T-cell (primary cell): ENCODE data around the gene GRAMD1A. TPM values are rescaled to one million over a fixed set of nuclear protein-coding genes. Genes with fewer than 3 reads are reported as not detected.
"Not testable (repeated sequence)": the region's sequence is repeated elsewhere in the genome, so short reads cannot be mapped to it uniquely, and the experiment has no call there.

ENCODE experiments used
- ATAC-seq, 4 experiments: fragments of 200-7000 bp in 3 of 4; fragments of 150-1000 bp in 1 of 4; cut with Tn5 transposase; replicated peaks in 1 of 4; 1 replicate in 3 of 4; 2 replicates in 1 of 4; pipeline ENCODE4 v1.10.0; 2021; ENCODE audit warnings: moderate library complexity in 3 of 4, mild to moderate bottlenecking in 2 of 4, moderate number of reproducible peaks in 1 of 4
- CTCF ChIA-PET, 2 donors: fragments of 300-600 bp; sonication (Branson Sonifier 250); formaldehyde crosslinking; loops; one replicate each; lab custom pipeline; 2022; ENCODE audit warnings: antibody characterized with exemption in 2 of 2; lab: Charles Lee
- POLR2A ChIA-PET, 2 donors: fragments of 300-600 bp; sonication (Branson Sonifier 250); formaldehyde crosslinking; loops; one replicate each; lab custom pipeline; 2022; ENCODE audit warnings: antibody characterized with exemption in 2 of 2; lab: Charles Lee
- DNase-seq, 35 experiments: peaks; one replicate each; pipeline versions ENCODE4 v3.0.0 to v3.0.0-alpha.2; 2013 to 2023
- H3K27ac ChIP-seq: one replicate; pipeline ENCODE4 v1.5.1; 2013; ENCODE audit warnings: low read length
- H3K27me3 ChIP-seq, 2 experiments: replicated peaks in 1 of 2; 1 replicate in 1 of 2; 2 replicates in 1 of 2; pipeline versions ENCODE4 v1.6.1 to v1.7.0; 2013; ENCODE audit warnings: low read length in 1 of 2, mixed read lengths in 1 of 2; ENCODE audit not compliant: control insufficient read depth in 2 of 2, insufficient read depth in 2 of 2; ENCODE audit errors: extremely low read depth in 1 of 2
- H3K36me3 ChIP-seq, 2 donors: 1 replicate in 1 of 2; 2 replicates in 1 of 2; pipeline versions ENCODE4 v1.6.1 to v1.7.0; 2013; ENCODE audit warnings: low read length in 1 of 2; ENCODE audit not compliant: control insufficient read depth in 2 of 2, insufficient read depth in 1 of 2; ENCODE audit errors: extremely low read depth in 1 of 2
- H3K4me1 ChIP-seq, 2 experiments: 1 replicate in 1 of 2; 2 replicates in 1 of 2; pipeline versions ENCODE4 v1.6.1 to v1.7.0; 2013; ENCODE audit warnings: low read length in 2 of 2, mixed read lengths in 1 of 2; ENCODE audit not compliant: insufficient read depth in 2 of 2, control insufficient read depth in 1 of 2; ENCODE audit errors: extremely low read depth in 1 of 2
- H3K4me3 ChIP-seq, 2 donors: 1 replicate in 1 of 2; 2 replicates in 1 of 2; pipeline versions ENCODE4 v1.5.1 to v1.7.0; 2013; ENCODE audit warnings: mild to moderate bottlenecking in 2 of 2, low read length in 1 of 2, moderate library complexity in 1 of 2; ENCODE audit not compliant: control insufficient read depth in 1 of 2; ENCODE audit errors: extremely low read depth in 1 of 2
- H3K9me3 ChIP-seq: 2 replicates; pipeline ENCODE4 v1.7.0; 2013
- H3K27ac Mint-ChIP-seq, 2 donors: one replicate each; pipeline ENCODE4 v1.8.0; 2020 to 2021; ENCODE audit warnings: mild to moderate bottlenecking in 2 of 2, mixed read lengths in 2 of 2
- H3K27me3 Mint-ChIP-seq, 2 donors: one replicate each; pipeline ENCODE4 v1.8.0; 2021 to 2022; ENCODE audit warnings: mixed read lengths in 2 of 2
- H3K36me3 Mint-ChIP-seq: one replicate; pipeline ENCODE4 v1.8.0; 2021; ENCODE audit warnings: mixed read lengths
- H3K4me1 Mint-ChIP-seq, 3 donors: one replicate each; pipeline ENCODE4 v1.8.0; 2020 to 2022; ENCODE audit warnings: mixed read lengths in 3 of 3, mild to moderate bottlenecking in 1 of 3
- H3K4me3 Mint-ChIP-seq, 3 donors: one replicate each; pipeline ENCODE4 v1.8.0; 2020 to 2022; ENCODE audit warnings: mild to moderate bottlenecking in 3 of 3, mixed read lengths in 3 of 3, moderate library complexity in 3 of 3
- H3K9me3 Mint-ChIP-seq, 3 donors: one replicate each; pipeline ENCODE4 v1.8.0; 2020 to 2022; ENCODE audit warnings: mixed read lengths in 3 of 3
- WGBS: methylation state at CpG from one replicate; pipeline ENCODE4 v1.1.5; 2013; ENCODE audit warnings: missing lambda C conversion rate; ENCODE audit not compliant: insufficient coverage; 5-methylcytosine and 5-hydroxymethylcytosine counted together
- total RNA-seq, 35 experiments: library from RNA in 6 of 35; stranded (reverse) in 6 of 35; fragments of 120-200 nt in 1 of 35; gene quantifications; one replicate each; pipeline versions ENCODE4 v1.2.1 to v1.2.4 and lab custom pipeline; 2013 to 2026

Gene GRAMD1A
- total RNA-seq, 5 donors from 2014 or later (not counting 1 experiment from before 2014, with no cell fraction given) = 189 to 318 (median 227) TPM

- Mint-ChIP-seq H3K4me3 (peak overlapping the region; percentile 67 to 85 (median 76)), H3K27ac (peak overlapping the region; percentile 94 to 100), H3K9me3 (no peaks in the 10 kb centered on the region), H3K4me1 (peaks cover 71 to 77% (median 74%) of the 10 kb centered on the region in 3 donors), H3K27me3 (no peaks in the 10 kb centered on the region), H3K36me3 (peaks cover 52% of the 10 kb centered on the region)
- ChIA-PET CTCF (interaction anchor here (0.5 to 1.6 kb wide), 14 partner anchors 8 to 1159 kb away, joined by 3 to 15 read pairs (median 4); no protein-coding TSS in a partner anchor), POLR2A (interaction anchor here (0.5 to 1.0 kb wide), 4 partner anchors 13 to 338 kb away, joined by 3 read pairs; partner anchors contain the start of gene GRAMD1A (in 1 of the 2))
- Histone ChIP-seq H3K4me1 (peaks cover 25 to 81% of the 10 kb centered on the region in 2 experiments), H3K9me3 (no peaks in the 10 kb centered on the region), H3K36me3 (peaks cover 21 to 70% of the 10 kb centered on the region in 2 donors), H3K4me3 (peak overlapping the region; percentile 41 to 42), H3K27me3 (no peaks in the 10 kb centered on the region), H3K27ac (peak overlapping the region; percentile 82)
- peak; percentile 49 to 91 (median 75) for DNase-seq
- peak; percentile 80 to 87 (median 82) for ATAC-seq
- 28% methylated on average over 12 of the region's 23 CpGs for WGBS
Observed at GRCh38 chr19:35013820-35014754, 14.0 kb downstream of the GRAMD1A start.

- not testable (repeated sequence) for H3K27me3 ChIP-seq, ATAC-seq, H3K9me3 Mint-ChIP-seq, H3K9me3 ChIP-seq, H3K27me3 Mint-ChIP-seq, DNase-seq, H3K4me3 ChIP-seq
- Histone ChIP-seq H3K36me3 (peaks cover 21 to 70% of the 10 kb centered on the region in 2 donors), H3K27ac (peak overlapping the region; percentile 82), H3K4me1 (peaks cover 25 to 74% of the 10 kb centered on the region in 2 experiments)
- Mint-ChIP-seq H3K4me3 (peak overlapping the region; percentile 67 to 85 (median 76)), H3K4me1 (peaks cover 70 to 73% (median 70%) of the 10 kb centered on the region in 3 donors), H3K27ac (peak overlapping the region; percentile 94 to 100), H3K36me3 (peaks cover 50% of the 10 kb centered on the region)
- ChIA-PET CTCF (interaction anchor here (0.5 to 1.6 kb wide), 12 partner anchors 12 to 1158 kb away, joined by 3 to 15 read pairs (median 4); no protein-coding TSS in a partner anchor), POLR2A (interaction anchor here (0.5 to 1.0 kb wide), 3 partner anchors 14 to 339 kb away, joined by 3 read pairs; partner anchors contain the start of gene GRAMD1A (in 1 of the 2))
- 100% methylated on average over 1 of the region's 4 CpGs for WGBS
Observed at GRCh38 chr19:35014774-35015173, 14.7 kb downstream of the GRAMD1A start.

GRCh38 chr19:35015270-35015953 is 15.3 kb downstream of the GRAMD1A start:
- ChIA-PET POLR2A (no interaction called here), CTCF (interaction anchor here in 1 of 2 donors (1.6 kb wide), 1 partner anchor 14 kb away, joined by 15 read pairs; no protein-coding TSS in a partner anchor)
- peaks cover 25 to 68% of the 10 kb centered on the region in 2 experiments for H3K4me1 ChIP-seq
- peak overlapping the region; percentile 82 for H3K27ac ChIP-seq
- H3K27me3 ChIP-seq = no peaks in the 10 kb centered on the region
- peaks cover 19 to 70% of the 10 kb centered on the region in 2 donors for H3K36me3 ChIP-seq
- DNase-seq (no peak), ATAC-seq (no peak)
- peak overlapping the region in 1 of 3 donors; percentile 76 for H3K4me3 Mint-ChIP-seq
- peak overlapping the region; percentile 94 to 100 for H3K27ac Mint-ChIP-seq
- peaks cover 68 to 70% (median 69%) of the 10 kb centered on the region in 3 donors for H3K4me1 Mint-ChIP-seq
- H3K4me3 ChIP-seq = no peak overlapping the region
- no peaks in the 10 kb centered on the region for H3K9me3 ChIP-seq
- 84% methylated on average over 11 of the region's 16 CpGs for WGBS
- no peaks in the 10 kb centered on the region for H3K27me3 Mint-ChIP-seq
- H3K9me3 Mint-ChIP-seq = no peaks in the 10 kb centered on the region
- peaks cover 50% of the 10 kb centered on the region for H3K36me3 Mint-ChIP-seq

DNA sequence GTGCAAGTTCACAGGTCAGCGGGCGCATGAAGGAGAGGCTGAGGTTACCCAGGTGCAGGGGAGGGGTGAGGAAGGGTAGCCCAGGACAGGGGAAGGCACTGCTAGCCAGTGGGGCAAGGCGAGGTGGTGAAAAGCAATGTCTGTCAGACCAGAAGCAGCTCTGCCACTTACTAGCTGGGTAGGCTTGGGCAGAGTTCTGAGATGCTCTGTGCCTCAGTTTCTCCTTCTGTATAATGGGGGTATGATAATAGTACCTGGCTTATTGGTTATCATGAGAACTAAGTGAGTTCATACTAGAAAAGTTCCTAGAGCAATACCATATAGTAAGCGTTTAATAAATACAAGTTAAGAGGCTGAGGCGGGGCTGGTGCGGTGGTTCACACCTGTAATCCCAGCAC is 15.8 kb downstream of the GRAMD1A start:
- H3K4me3 ChIP-seq = no peak overlapping the region
- H3K27me3 Mint-ChIP-seq = no peaks in the 10 kb centered on the region
- H3K4me1 Mint-ChIP-seq = peaks cover 63 to 67% (median 67%) of the 10 kb centered on the region in 3 donors
- peak overlapping the region; percentile 82 to 100 for H3K27ac Mint-ChIP-seq
- no peak for DNase-seq
- peak overlapping the region in 1 of 3 donors; percentile 54 for H3K4me3 Mint-ChIP-seq
- no peaks in the 10 kb centered on the region for H3K9me3 ChIP-seq
- POLR2A ChIA-PET = no interaction called here
- H3K27ac ChIP-seq = peak overlapping the region; percentile 82
- CTCF ChIA-PET = no interaction called here
- peaks cover 19 to 71% of the 10 kb centered on the region in 2 donors for H3K36me3 ChIP-seq
- 100% methylated on average over 3 of the region's 6 CpGs for WGBS
- no peaks in the 10 kb centered on the region for H3K9me3 Mint-ChIP-seq
- H3K4me1 ChIP-seq = peaks cover 23 to 62% of the 10 kb centered on the region in 2 experiments
- ATAC-seq = no peak
- H3K36me3 Mint-ChIP-seq = peaks cover 50% of the 10 kb centered on the region
- no peaks in the 10 kb centered on the region for H3K27me3 ChIP-seq

DNA sequence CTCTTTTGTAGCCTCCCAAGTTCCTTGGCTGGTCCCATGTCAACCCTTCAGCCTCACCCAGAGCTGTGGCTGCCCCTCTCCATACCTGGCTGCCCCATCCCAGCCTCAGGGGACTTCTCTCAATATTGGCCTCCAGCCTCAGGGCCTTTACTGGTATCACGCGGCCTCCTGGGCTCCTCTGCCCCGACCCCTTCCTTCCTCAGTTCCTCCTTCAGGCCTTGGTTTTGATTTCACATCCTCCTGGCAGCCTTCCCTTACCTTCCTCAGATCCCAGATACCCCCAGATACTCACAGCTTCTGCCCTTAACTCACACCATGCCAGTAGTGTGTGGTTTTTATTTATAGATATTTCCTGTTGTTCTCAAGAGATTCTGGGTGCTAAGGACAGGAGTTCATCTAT is 17.4 kb downstream of the GRAMD1A start:
- ChIA-PET POLR2A (interaction anchor here in 1 of 2 donors (0.6 kb wide), 1 partner anchor 706 kb away, joined by 3 read pairs; no protein-coding TSS in a partner anchor), CTCF (interaction anchor here in 1 of 2 donors (0.7 kb wide), 1 partner anchor 114 kb away, joined by 3 read pairs; no protein-coding TSS in a partner anchor)
- no peaks in the 10 kb centered on the region for H3K9me3 Mint-ChIP-seq
- H3K9me3 ChIP-seq = no peaks in the 10 kb centered on the region
- H3K27ac ChIP-seq = peak overlapping the region; percentile 50
- H3K4me3 Mint-ChIP-seq = no peak overlapping the region
- H3K4me1 Mint-ChIP-seq = peaks cover 48 to 54% (median 52%) of the 10 kb centered on the region in 3 donors
- ATAC-seq (no peak), DNase-seq (no peak)
- H3K4me1 ChIP-seq = peaks cover 16 to 47% of the 10 kb centered on the region in 2 experiments
- H3K36me3 Mint-ChIP-seq = peaks cover 56% of the 10 kb centered on the region
- 81% methylated on average over 3 of the region's 3 CpGs for WGBS
- peak overlapping the region; percentile 83 to 88 for H3K27ac Mint-ChIP-seq
- no peaks in the 10 kb centered on the region for H3K27me3 Mint-ChIP-seq
- H3K36me3 ChIP-seq = peaks cover 23 to 74% of the 10 kb centered on the region in 2 donors
- no peaks in the 10 kb centered on the region for H3K27me3 ChIP-seq
- no peak overlapping the region for H3K4me3 ChIP-seq
